H1 (cell line): ENCODE measurements around the gene ABI2. TPM values are rescaled to one million over a fixed set of nuclear protein-coding genes. Genes with fewer than 3 reads are reported as not detected.
"Not testable (repeated sequence)": the region's sequence is repeated elsewhere in the genome, so short reads cannot be mapped to it uniquely, and the experiment has no call there.

ENCODE experiments used
- CTCF ChIA-PET: fragments of 300-600 bp; sonication (Branson Sonifier 250); formaldehyde crosslinking; loops from one replicate; lab custom pipeline; 2021; ENCODE audit not compliant: partially characterized antibody; lab: Charles Lee
- POLR2A ChIA-PET: fragments of 300-600 bp; sonication (Branson Sonifier 250); formaldehyde crosslinking; loops from one replicate; lab custom pipeline; 2021; ENCODE audit warnings: inconsistent platforms; ENCODE audit not compliant: partially characterized antibody; lab: Charles Lee
- DNase-seq, 2 experiments: peaks; one replicate each; pipeline versions ENCODE4 v3.0.0 to v3.0.0-alpha.2; 2010 to 2022; ENCODE audit warnings: low spot score in 2 of 2, low read depth in 1 of 2, mixed read lengths in 1 of 2
- FAIRE-seq: peaks from 2 replicates; lab custom pipeline; 2011; peaks lifted over from hg19 to GRCh38; lab: Jason Lieb, UNC
- H2AFZ ChIP-seq: 2 replicates; pipeline ENCODE4 v1.8.1; 2012; ENCODE audit warnings: low read length, inconsistent platforms
- H2AK5ac ChIP-seq: 2 replicates; pipeline ENCODE4 v1.6.1; 2013; ENCODE audit warnings: low read depth, low read length
- H2BK120ac ChIP-seq: replicated peaks from 2 replicates; pipeline ENCODE3; 2013; ENCODE audit warnings: low read depth, low read length, inconsistent platforms
- H2BK12ac ChIP-seq: 2 replicates; pipeline ENCODE4 v1.6.1; 2013; ENCODE audit warnings: low read depth, low read length
- H2BK15ac ChIP-seq: 2 replicates; pipeline ENCODE4 v1.6.1; 2013; ENCODE audit warnings: low read length
- H2BK20ac ChIP-seq: 2 replicates; pipeline ENCODE4 v1.6.1; 2013; ENCODE audit warnings: low read length
- H2BK5ac ChIP-seq: 2 replicates; pipeline ENCODE4 v1.6.1; 2013; ENCODE audit warnings: low read depth, low read length
- H3K14ac ChIP-seq: 2 replicates; pipeline ENCODE4 v1.6.1; 2013; ENCODE audit warnings: inconsistent platforms; ENCODE audit not compliant: insufficient read length
- H3K18ac ChIP-seq: 2 replicates; pipeline ENCODE4 v1.6.1; 2013; ENCODE audit warnings: low read length; ENCODE audit errors: extremely low read depth
- H3K23ac ChIP-seq: 2 replicates; pipeline ENCODE4 v1.6.1; 2013; ENCODE audit warnings: inconsistent platforms; ENCODE audit not compliant: insufficient read length
- H3K23me2 ChIP-seq: 2 replicates; pipeline ENCODE4 v1.6.1; 2013; ENCODE audit warnings: low read depth, low read length
- H3K27ac ChIP-seq: 2 replicates; pipeline ENCODE4 v1.6.1; 2011; ENCODE audit warnings: low read depth, low read length, inconsistent platforms
- H3K27me3 ChIP-seq, 4 experiments: replicated peaks in 1 of 4; 1 replicate in 1 of 4; 2 replicates in 3 of 4; pipeline versions ENCODE4 v1.6.1 to v1.8.1; 2011 to 2013; ENCODE audit warnings: low read length in 3 of 4, mild to moderate bottlenecking in 3 of 4, inconsistent platforms in 2 of 4, mixed read lengths in 2 of 4, moderate library complexity in 1 of 4; ENCODE audit not compliant: control insufficient read depth in 3 of 4, insufficient read depth in 3 of 4; ENCODE audit errors: extremely low read depth in 1 of 4
- H3K36me3 ChIP-seq, 4 experiments: 2 replicates each; pipeline versions ENCODE4 v1.6.1 to v1.8.1; 2011 to 2013; ENCODE audit warnings: mild to moderate bottlenecking in 4 of 4, low read length in 3 of 4, moderate library complexity in 2 of 4, control low read depth in 1 of 4, inconsistent platforms in 1 of 4; ENCODE audit not compliant: insufficient read depth in 4 of 4, control insufficient read depth in 2 of 4
- H3K4ac ChIP-seq: replicated peaks from 2 replicates; pipeline ENCODE3; 2013; ENCODE audit warnings: low read length, low read depth, mixed read lengths, inconsistent platforms; ENCODE audit not compliant: insufficient read length
- H3K4me1 ChIP-seq, 4 experiments: replicated peaks in 1 of 4; 1 replicate in 1 of 4; 2 replicates in 3 of 4; pipeline versions ENCODE4 v1.6.1 to v1.8.1; 2011 to 2013; ENCODE audit warnings: low read length in 3 of 4, inconsistent platforms in 2 of 4, mixed read lengths in 1 of 4; ENCODE audit not compliant: insufficient read depth in 4 of 4, control insufficient read depth in 3 of 4
- H3K4me2 ChIP-seq, 2 experiments: 2 replicates each; pipeline versions ENCODE4 v1.6.1 to v1.8.1; 2011 to 2013; ENCODE audit warnings: low read depth in 2 of 2, low read length in 2 of 2, control low read depth in 1 of 2, inconsistent platforms in 1 of 2, mild to moderate bottlenecking in 1 of 2; ENCODE audit not compliant: insufficient read depth in 1 of 2
- H3K4me3 ChIP-seq, 4 experiments: fragments of 200-600, 300-600 bp in 1 of 4; sonication (generic), shearing (Covaris generic), sonication (Bioruptor Twin) in 1 of 4; 2 replicates each; pipeline versions ENCODE4 v1.5.1 to v1.8.1; 2011 to 2016; ENCODE audit warnings: low read length in 4 of 4, low read depth in 3 of 4, control low read depth in 2 of 4, inconsistent platforms in 2 of 4, mild to moderate bottlenecking in 2 of 4, mixed read lengths in 1 of 4, moderate library complexity in 1 of 4; ENCODE audit not compliant: insufficient read depth in 2 of 4; ENCODE audit errors: extremely low read depth in 1 of 4
- H3K56ac ChIP-seq: replicated peaks from 2 replicates; pipeline ENCODE3; 2013; ENCODE audit warnings: low read depth, mild to moderate bottlenecking, mixed read lengths, low read length, inconsistent platforms; ENCODE audit not compliant: insufficient read length
- H3K79me1 ChIP-seq: 2 replicates; pipeline ENCODE4 v1.6.1; 2013; ENCODE audit warnings: low read depth, low read length, control low read depth
- H3K79me2 ChIP-seq, 2 experiments: 2 replicates each; pipeline versions ENCODE4 v1.6.1 to v1.8.1; 2012 to 2013; ENCODE audit warnings: low read length in 2 of 2, mild to moderate bottlenecking in 2 of 2, inconsistent platforms in 1 of 2; ENCODE audit not compliant: insufficient read depth in 2 of 2, control insufficient read depth in 1 of 2
- H3K9ac ChIP-seq, 4 experiments: replicated peaks in 1 of 4; 1 replicate in 1 of 4; 2 replicates in 3 of 4; pipeline versions ENCODE4 v1.6.1 to v1.8.1; 2011 to 2013; ENCODE audit warnings: low read depth in 3 of 4, low read length in 3 of 4, control low read depth in 2 of 4, mild to moderate bottlenecking in 2 of 4, moderate library complexity in 2 of 4, inconsistent platforms in 1 of 4; ENCODE audit errors: extremely low read depth in 1 of 4
- H3K9me3 ChIP-seq, 2 experiments: 2 replicates each; pipeline versions ENCODE4 v1.6.1 to v1.8.1; 2012 to 2013; ENCODE audit warnings: mild to moderate bottlenecking in 2 of 2, moderate library complexity in 2 of 2, control low read depth in 1 of 2, inconsistent platforms in 1 of 2, low read depth in 1 of 2, low read length in 1 of 2, mixed read lengths in 1 of 2; ENCODE audit not compliant: insufficient read depth in 2 of 2
- H4K20me1 ChIP-seq, 2 experiments: replicated peaks in 1 of 2; 2 replicates each; pipeline versions ENCODE3 to v1.8.1; 2011 to 2013; ENCODE audit warnings: inconsistent platforms in 2 of 2, low read length in 2 of 2, mild to moderate bottlenecking in 1 of 2; ENCODE audit not compliant: insufficient read depth in 2 of 2, control insufficient read depth in 1 of 2
- H4K5ac ChIP-seq: 2 replicates; pipeline ENCODE4 v1.6.1; 2013; ENCODE audit warnings: low read length, low read depth, mixed read lengths, inconsistent platforms; ENCODE audit not compliant: insufficient read length
- H4K8ac ChIP-seq: 2 replicates; pipeline ENCODE4 v1.8.0; 2013; ENCODE audit warnings: mild to moderate bottlenecking, moderate library complexity, low read length, inconsistent platforms; ENCODE audit not compliant: insufficient read depth; ENCODE audit errors: extremely low read depth
- H4K91ac ChIP-seq: replicated peaks from 2 replicates; pipeline ENCODE3; 2013; ENCODE audit warnings: low read length, mixed read lengths, inconsistent platforms; ENCODE audit not compliant: insufficient read length
- WGBS, 2 experiments: shearing (Covaris generic) in 1 of 2; methylation state at CpG; one replicate each; pipeline versions ENCODE4 v1.1.6 to v1.1.7; 2013 to 2015; ENCODE audit warnings: low lambda C conversion rate in 2 of 2, mixed read lengths in 2 of 2, inconsistent platforms in 1 of 2, low coverage in 1 of 2, missing lambda C conversion rate in 1 of 2; ENCODE audit not compliant: insufficient replicate concordance in 2 of 2, insufficient coverage in 1 of 2, insufficient read length in 1 of 2; ENCODE audit errors: extremely low coverage in 1 of 2, missing lambda C conversion rate in 1 of 2; 5-methylcytosine and 5-hydroxymethylcytosine counted together
- polyA plus RNA-seq, 7 experiments: library from polyadenylated mRNA; depleted of rRNA in 3 of 7; stranded (reverse) in 5 of 7; unstranded in 2 of 7; fragments of >200 nt in 5 of 7; fragments of 200-250 nt in 2 of 7; gene quantifications; 1 replicate in 5 of 7; 2 replicates in 1 of 7; 4 replicates in 1 of 7; pipeline versions ENCODE4 v1.2.1 to v1.2.3, GENCODE V29; 2011 to 2013; ENCODE audit warnings: missing spikeins in 2 of 7, mixed read lengths in 2 of 7
- total RNA-seq: library from RNA; stranded (reverse); fragmentation: NEBNext Ultra II Directional; extraction: Animal tissue kit (Norgen Biotek cat#: 25700); gene quantifications from 2 replicates; pipeline ENCODE4 v1.2.1, GENCODE V29; 2021

Gene ABI2
- total and polyA plus RNA-seq, 2 of the 8 experiments (the other 6 are each of a cell fraction or from before 2014, with no cell fraction given), result 62.3 to 118 TPM

- peaks cover 5 to 33% (median 18%) of the 10 kb centered on the region in 4 experiments; a peak in 7 of 8 replicates for H3K36me3 ChIP-seq
- H4K91ac ChIP-seq, H3K4ac ChIP-seq, H3K4me3 ChIP-seq, H3K9ac ChIP-seq, H2BK5ac ChIP-seq, H3K4me2 ChIP-seq, DNase-seq, H3K56ac ChIP-seq, H2BK120ac ChIP-seq, H3K79me1 ChIP-seq, FAIRE-seq, H3K27me3 ChIP-seq, H3K27ac ChIP-seq, H3K23me2 ChIP-seq, H3K79me2 ChIP-seq, H2BK12ac ChIP-seq, H2BK20ac ChIP-seq, H4K8ac ChIP-seq, H3K9me3 ChIP-seq, H3K14ac ChIP-seq, H3K23ac ChIP-seq, H2AK5ac ChIP-seq, H3K4me1 ChIP-seq, H3K18ac ChIP-seq, H4K5ac ChIP-seq, H4K20me1 ChIP-seq, POLR2A ChIA-PET, H2AFZ ChIP-seq, H2BK15ac ChIP-seq: not testable (repeated sequence)
- WGBS, 2 experiments, result 92% methylated on average over 2 of the region's 4 CpGs; no CpG with 5 or more reads in 1 of the 2 experiments
- CTCF ChIA-PET, result interaction anchor here (0.6 to 1.4 kb wide), 3 partner anchors 23 to 841 kb away, joined by 3 to 7 read pairs (median 4); no protein-coding TSS in a partner anchor
Measured at GRCh38 chr2:203429643-203430042, 101.4 kb downstream of the ABI2 start.
